HUES6 (cell line): ENCODE results near the gene MIA3.
"Not testable (repeated sequence)": the region's sequence is repeated elsewhere in the genome, so short reads cannot be mapped to it uniquely, and the experiment has no call there.

Experiments
- H3K27ac ChIP-seq: 2 replicates; pipeline ENCODE4 v1.7.0; 2013; ENCODE audit warnings: low read depth, mild to moderate bottlenecking, low read length, inconsistent platforms
- H3K27me3 ChIP-seq: 2 replicates; pipeline ENCODE4 v1.6.1; 2013; ENCODE audit warnings: low read length; ENCODE audit not compliant: control insufficient read depth, insufficient read depth
- H3K36me3 ChIP-seq: 2 replicates; pipeline ENCODE4 v1.6.1; 2013; ENCODE audit warnings: low read length; ENCODE audit not compliant: control insufficient read depth, insufficient read depth
- H3K4me1 ChIP-seq: 2 replicates; pipeline ENCODE4 v1.6.1; 2013; ENCODE audit warnings: low read length; ENCODE audit not compliant: control insufficient read depth, insufficient read depth
- H3K4me3 ChIP-seq: 2 replicates; pipeline ENCODE4 v1.5.1; 2013; ENCODE audit warnings: low read depth, low read length
- H3K9ac ChIP-seq: one replicate; pipeline ENCODE4 v1.6.1; 2013; ENCODE audit warnings: mild to moderate bottlenecking, low read length
- H3K9me3 ChIP-seq: 2 replicates; pipeline ENCODE4 v1.6.1; 2013; ENCODE audit warnings: low read depth, low read length; ENCODE audit not compliant: control insufficient read depth, insufficient read depth

MIA3 gene

DNA sequence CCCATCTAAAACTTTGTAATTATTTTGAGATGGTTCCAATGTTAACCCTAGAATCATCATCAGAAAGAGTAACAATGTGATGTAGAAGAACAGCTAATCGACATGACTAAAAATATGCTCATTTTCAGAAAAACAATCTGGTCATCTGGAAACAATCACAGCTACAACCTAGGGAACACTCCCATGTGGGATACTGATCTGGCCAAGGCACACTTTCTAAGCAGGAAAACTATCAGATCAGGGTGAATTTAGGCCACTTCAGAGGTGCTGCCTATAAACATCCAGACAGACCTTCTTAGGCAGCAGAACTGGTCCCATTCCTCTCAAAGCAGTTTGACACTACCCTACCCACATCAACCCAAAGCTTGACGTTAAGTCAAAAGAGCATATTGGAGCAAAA is 51.2 kb downstream of the MIA3 start:
- not testable (repeated sequence) for H3K27me3 ChIP-seq
- peaks cover 73% of the 10 kb centered on the region for H3K36me3 ChIP-seq

DNA sequence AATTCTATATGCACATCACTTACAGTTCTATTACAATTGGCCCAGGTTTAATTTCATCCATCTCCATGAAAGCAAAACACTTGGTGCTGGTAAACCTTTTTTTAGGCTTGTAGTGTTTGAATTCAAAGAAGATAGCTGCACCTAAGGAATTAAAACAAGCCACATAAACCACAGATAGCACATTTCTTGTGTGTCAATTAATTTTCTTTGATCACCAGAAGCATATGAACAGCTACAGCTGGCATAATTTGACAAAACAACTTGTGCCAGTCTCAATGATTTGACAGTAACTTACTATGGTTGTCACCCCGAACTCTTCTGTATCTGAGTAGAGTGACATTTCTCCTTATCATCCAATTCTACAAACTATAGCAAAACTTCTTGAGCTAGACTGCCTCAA is 52.2 kb downstream of the MIA3 start:
- Histone ChIP-seq H3K27ac (no peak overlapping the region), H3K9ac (no peak overlapping the region), H3K4me3 (no peak overlapping the region), H3K9me3 (no peaks in the 10 kb centered on the region), H3K36me3 (peaks cover 73% of the 10 kb centered on the region), H3K4me1 (no peaks in the 10 kb centered on the region), H3K27me3 (no peaks in the 10 kb centered on the region)

More for the DNA sequence above, 51.2 kb downstream of the MIA3 start:
- H3K27ac ChIP-seq, H3K4me3 ChIP-seq, H3K4me1 ChIP-seq, H3K9ac ChIP-seq, H3K9me3 ChIP-seq: not testable (repeated sequence)

DNA sequence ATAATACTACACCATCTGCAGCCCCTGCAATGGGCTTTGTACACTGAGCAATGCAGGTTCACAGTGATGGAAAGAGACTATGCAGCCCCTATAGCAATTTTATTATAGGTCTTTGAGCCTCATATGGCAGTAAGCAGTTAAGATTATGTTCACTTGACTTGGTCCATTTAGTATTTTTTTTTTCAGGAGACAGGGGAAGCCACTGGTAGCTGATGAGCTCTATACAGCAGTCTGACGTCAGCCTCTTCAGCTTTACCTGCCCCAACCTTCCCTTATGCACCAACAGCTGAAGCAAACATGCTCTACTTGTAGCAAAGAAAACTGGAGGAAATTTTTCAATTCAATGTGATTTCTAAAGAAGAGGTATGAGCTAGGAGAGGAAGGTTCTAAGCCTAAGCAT is 62.2 kb downstream of the MIA3 start:
- Histone ChIP-seq H3K4me1 (no peaks in the 10 kb centered on the region), H3K27ac (no peak overlapping the region), H3K9ac (no peak overlapping the region), H3K9me3 (no peaks in the 10 kb centered on the region), H3K4me3 (no peak overlapping the region), H3K27me3 (no peaks in the 10 kb centered on the region), H3K36me3 (peaks cover 25% of the 10 kb centered on the region)

DNA sequence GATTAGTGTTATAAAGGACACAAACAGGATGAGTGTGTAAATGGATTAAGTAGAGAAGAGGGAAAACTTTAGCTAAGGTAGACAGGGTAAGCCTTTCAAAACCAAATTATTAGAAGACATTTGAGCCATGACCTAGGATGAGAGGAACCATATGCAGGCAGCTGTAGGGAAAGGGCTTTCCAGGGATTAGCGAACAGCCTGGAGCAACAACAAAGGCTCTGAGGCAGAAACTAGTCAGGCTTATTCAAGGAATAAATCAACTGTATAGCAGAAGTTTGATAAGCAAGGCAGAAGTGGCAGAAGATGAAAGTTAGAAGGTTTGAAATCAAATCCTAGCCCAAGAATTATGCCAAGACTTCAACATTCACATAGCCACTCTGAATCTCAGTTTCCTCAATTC is 73.1 kb downstream of the MIA3 start:
- no peaks in the 10 kb centered on the region for H3K9me3 ChIP-seq
- H3K4me1 ChIP-seq: no peaks in the 10 kb centered on the region
- H3K4me3 ChIP-seq: no peak overlapping the region
- peaks cover 23% of the 10 kb centered on the region for H3K36me3 ChIP-seq
- H3K27me3 ChIP-seq: no peaks in the 10 kb centered on the region
- H3K9ac ChIP-seq: no peak overlapping the region
- H3K27ac ChIP-seq: no peak overlapping the region

DNA sequence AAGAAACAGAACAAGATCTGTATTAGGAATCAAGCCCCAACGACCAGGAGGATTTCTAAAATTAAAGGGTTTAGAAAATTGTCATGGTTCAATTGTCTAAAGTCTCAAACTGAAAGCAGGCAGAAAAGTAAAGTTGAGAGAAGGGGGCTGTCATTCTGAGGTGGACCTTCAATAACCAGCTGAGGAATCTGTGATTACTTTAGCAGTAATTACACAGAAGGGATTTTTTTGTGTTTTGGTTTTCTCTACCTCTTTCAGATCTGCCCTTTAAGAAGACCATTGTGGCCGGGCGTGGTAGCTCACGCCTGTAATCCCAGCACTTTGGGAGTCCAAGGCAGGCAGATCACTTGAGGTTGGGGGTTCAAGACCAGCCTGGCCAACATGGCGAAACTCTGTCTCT is 77.0 kb downstream of the MIA3 start:
- Histone ChIP-seq H3K9me3 (no peaks in the 10 kb centered on the region), H3K4me1 (no peaks in the 10 kb centered on the region), H3K4me3 (no peak overlapping the region), H3K9ac (no peak overlapping the region), H3K27me3 (no peaks in the 10 kb centered on the region), H3K36me3 (peaks cover 17% of the 10 kb centered on the region), H3K27ac (no peak overlapping the region)

DNA sequence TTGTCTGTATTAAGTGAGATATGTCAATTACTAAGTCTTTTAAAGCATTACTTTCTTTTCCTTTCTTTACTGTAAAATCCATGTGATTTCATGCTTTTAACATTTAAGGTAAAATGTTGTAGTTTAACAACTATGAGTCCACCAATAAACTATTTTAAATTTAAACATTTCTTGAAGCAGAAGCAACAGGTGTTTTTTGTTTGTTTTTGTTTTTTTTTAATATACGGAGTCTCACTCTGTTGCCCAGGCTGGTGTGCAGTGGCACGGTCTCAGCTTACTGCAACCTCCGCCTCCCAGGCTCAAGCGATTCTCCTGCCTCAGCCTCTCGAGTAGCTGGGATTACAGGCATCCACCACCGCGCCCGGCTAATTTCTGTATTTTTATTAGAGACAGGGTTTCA is 78.8 kb downstream of the MIA3 start:
- H3K27me3 ChIP-seq: no peaks in the 10 kb centered on the region
- H3K36me3 ChIP-seq: peaks cover 25% of the 10 kb centered on the region
- no peak overlapping the region for H3K4me3 ChIP-seq
- H3K9ac ChIP-seq: no peak overlapping the region
- H3K4me1 ChIP-seq: no peaks in the 10 kb centered on the region
- H3K27ac ChIP-seq: no peak overlapping the region
- no peaks in the 10 kb centered on the region for H3K9me3 ChIP-seq

DNA sequence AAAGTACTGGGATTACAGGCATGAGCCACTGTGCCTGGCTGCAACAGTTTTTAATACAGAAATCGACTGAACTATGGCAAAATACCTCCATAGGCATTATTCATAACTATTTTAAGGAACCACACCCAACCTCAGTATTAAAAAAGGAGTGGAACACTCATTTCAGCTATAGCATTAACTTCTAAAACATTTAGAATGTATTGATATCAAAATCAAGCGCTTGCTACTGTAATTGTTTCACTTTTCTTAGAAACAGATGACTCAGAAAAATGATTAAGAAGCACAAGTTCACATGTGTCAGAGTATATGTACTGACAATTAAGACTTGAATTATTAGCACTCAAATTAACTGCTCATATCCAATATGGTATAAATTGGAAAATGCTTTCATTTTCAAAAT is 79.3 kb downstream of the MIA3 start:
- Histone ChIP-seq H3K27me3 (no peaks in the 10 kb centered on the region), H3K36me3 (peaks cover 26% of the 10 kb centered on the region), H3K9ac (no peak overlapping the region), H3K4me1 (no peaks in the 10 kb centered on the region), H3K4me3 (no peak overlapping the region), H3K27ac (no peak overlapping the region), H3K9me3 (no peaks in the 10 kb centered on the region)

DNA sequence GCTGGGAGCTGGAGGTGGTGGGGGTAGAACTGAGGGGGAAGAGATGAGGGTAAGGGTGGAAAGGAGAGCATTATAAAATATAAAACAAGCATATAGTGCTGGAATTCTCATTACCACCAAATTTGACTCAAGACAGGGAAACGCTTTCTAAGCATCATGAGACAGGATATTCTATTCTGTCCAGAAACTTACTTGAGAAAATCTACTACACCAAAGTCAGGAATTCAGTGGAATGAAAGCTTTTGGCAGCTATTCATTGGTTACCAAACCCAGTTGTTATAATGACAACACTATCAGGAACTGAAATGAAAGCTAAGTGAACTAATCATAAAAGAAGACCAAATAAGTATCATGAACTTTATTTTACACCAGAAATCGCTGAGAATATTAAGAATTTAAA is 79.9 kb downstream of the MIA3 start:
- no peaks in the 10 kb centered on the region for H3K9me3 ChIP-seq
- H3K9ac ChIP-seq: no peak overlapping the region
- no peaks in the 10 kb centered on the region for H3K27me3 ChIP-seq
- peaks cover 28% of the 10 kb centered on the region for H3K36me3 ChIP-seq
- no peak overlapping the region for H3K4me3 ChIP-seq
- no peaks in the 10 kb centered on the region for H3K4me1 ChIP-seq
- H3K27ac ChIP-seq: no peak overlapping the region

DNA sequence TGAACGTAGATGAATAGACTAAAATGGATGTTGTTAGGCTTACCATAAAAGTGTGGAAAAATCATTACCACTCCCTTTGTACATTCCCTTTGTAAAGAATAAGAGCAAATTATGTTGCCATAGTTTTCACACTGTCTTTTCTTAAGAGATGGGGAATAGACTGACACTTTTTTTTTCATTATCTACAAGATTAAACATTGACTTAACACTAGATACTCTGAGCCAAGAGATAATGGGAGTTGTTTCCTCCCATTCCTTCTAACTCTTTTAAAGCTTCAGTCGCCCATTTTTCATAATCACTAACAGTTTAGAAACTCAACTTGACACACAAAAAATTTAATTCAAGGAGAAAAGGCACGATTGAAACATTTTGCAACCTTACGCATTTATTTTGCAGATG is 84.3 kb downstream of the MIA3 start:
- Histone ChIP-seq H3K36me3 (peaks cover 33% of the 10 kb centered on the region), H3K27me3 (no peaks in the 10 kb centered on the region), H3K27ac (no peak overlapping the region), H3K9ac (no peak overlapping the region), H3K4me1 (no peaks in the 10 kb centered on the region), H3K9me3 (peaks cover 11% of the 10 kb centered on the region; the same call in 1 of the 2 replicates), H3K4me3 (no peak overlapping the region)

DNA sequence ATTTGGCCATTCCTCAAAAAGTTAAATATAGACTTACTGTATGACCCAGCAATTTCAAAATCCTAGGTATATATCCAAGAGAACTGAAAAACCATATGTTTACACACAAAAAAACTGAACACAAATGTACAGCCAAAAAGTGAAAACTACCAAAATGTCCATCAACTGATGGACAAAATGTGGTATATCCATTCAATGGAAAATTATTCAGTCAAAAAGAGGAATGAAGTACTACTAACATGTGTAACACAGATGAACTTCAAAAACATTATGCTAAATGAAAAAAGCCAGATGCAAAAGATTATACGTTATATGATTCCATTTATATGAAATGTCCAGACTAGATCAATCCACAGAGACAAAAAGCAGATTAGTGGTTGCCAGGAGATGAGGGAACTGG is 86.4 kb downstream of the MIA3 start:
- Histone ChIP-seq H3K9ac (no peak overlapping the region), H3K4me3 (no peak overlapping the region), H3K9me3 (peaks cover 11% of the 10 kb centered on the region; the same call in 1 of the 2 replicates), H3K4me1 (no peaks in the 10 kb centered on the region), H3K27ac (no peak overlapping the region), H3K36me3 (peaks cover 31% of the 10 kb centered on the region), H3K27me3 (no peaks in the 10 kb centered on the region)

DNA sequence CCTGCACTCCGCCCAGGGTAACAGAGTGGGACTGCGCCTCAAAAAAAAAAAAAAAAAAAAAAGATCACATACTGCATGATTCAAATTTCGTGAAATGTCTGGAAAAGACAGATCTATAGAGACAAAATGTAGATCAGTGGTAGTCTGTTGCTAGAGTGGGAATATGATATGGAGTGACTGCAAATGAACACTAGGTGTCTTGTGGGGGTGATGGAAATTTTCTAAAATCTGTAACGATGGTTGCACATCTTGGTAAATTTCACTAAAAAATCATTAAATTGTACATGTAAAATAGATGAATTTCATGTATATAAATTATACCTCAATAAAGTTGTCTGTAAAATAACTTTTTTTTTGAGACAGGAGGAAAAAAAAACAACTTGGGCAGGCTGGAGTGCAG is 88.9 kb downstream of the MIA3 start:
- Histone ChIP-seq H3K27ac (no peak overlapping the region), H3K9ac (no peak overlapping the region), H3K4me1 (peaks cover 8% of the 10 kb centered on the region; the same call in 1 of the 2 replicates), H3K36me3 (peaks cover 19% of the 10 kb centered on the region), H3K9me3 (peaks cover 11% of the 10 kb centered on the region; the same call in 1 of the 2 replicates), H3K27me3 (no peaks in the 10 kb centered on the region), H3K4me3 (no peak overlapping the region)

DNA sequence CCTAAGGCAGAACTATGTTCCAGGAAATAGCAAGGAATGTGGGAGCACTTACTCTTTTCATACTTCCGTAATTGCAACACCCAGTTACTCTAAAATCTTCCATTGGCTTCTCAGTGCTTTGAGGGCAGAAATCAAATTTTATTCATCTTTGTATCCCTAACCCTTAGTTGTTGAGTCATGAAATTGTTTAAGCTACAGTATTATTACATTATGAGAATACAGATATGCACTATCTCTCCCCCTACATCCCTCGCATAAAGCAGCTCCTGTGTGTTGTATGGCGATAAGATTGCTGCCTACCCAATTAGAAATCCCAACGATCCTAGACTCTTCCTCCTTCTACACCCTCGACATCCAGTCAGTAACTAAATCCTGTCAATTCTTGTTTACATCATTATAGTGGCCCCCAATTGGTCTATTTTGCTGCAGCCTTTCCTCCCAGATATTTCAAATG is 91.8 kb downstream of the MIA3 start:
- no peak overlapping the region for H3K9ac ChIP-seq
- no peak overlapping the region for H3K27ac ChIP-seq
- peaks cover 8% of the 10 kb centered on the region; the same call in 1 of the 2 replicates for H3K36me3 ChIP-seq
- peaks cover 8% of the 10 kb centered on the region; the same call in 1 of the 2 replicates for H3K4me1 ChIP-seq
- no peaks in the 10 kb centered on the region for H3K27me3 ChIP-seq
- peaks cover 10% of the 10 kb centered on the region; the same call in 1 of the 2 replicates for H3K9me3 ChIP-seq
- no peak overlapping the region for H3K4me3 ChIP-seq
